Stimulated activated naive CD4-positive, alpha-beta T cell treated with Interleukin-2 at 50 U/mL for 16 hours (primary cell): Measurements from ENCODE around the gene FAM151B.

Experiments
- DNase-seq: peaks from one replicate; lab custom pipeline; 2025; lab: John Stamatoyannopoulos, UW

Gene FAM151B

GRCh38 chr5:80588858-80589540 lies 101.1 kb downstream of the FAM151B start:
- DNase-seq = no peak

GRCh38 chr5:80590766-80591165 lies 102.9 kb downstream of the FAM151B start:
- DNase-seq = no peak

GRCh38 chr5:80591352-80591751 lies 103.5 kb downstream of the FAM151B start:
- no peak for DNase-seq

- DNase-seq = no peak
These were observed 104.2 kb downstream of the FAM151B start for GRCh38 chr5:80592105-80592504.
